Esophagus squamous epithelium (tissue), 5 donors: ENCODE results near the gene PCDHGA1. TPM values are rescaled to one million over a fixed set of nuclear protein-coding genes. Genes with fewer than 3 reads are reported as not detected.

Source experiments
- DNase-seq: peaks from one replicate; lab custom pipeline; 2025; lab: John Stamatoyannopoulos, UW
- H3K27ac ChIP-seq, 4 donors: fragments of 200-600 bp; sonication (generic); one replicate each; pipeline ENCODE4 v1.5.1; 2016 to 2019; ENCODE audit warnings: mild to moderate bottlenecking in 1 of 4
- H3K27me3 ChIP-seq, 4 donors: fragments of 200-600 bp; sonication (generic); 1 replicate in 3 of 4; 2 replicates in 1 of 4; pipeline versions ENCODE4 v1.5.1 to v1.6.0; 2017 to 2021; ENCODE audit warnings: antibody characterized with exemption in 1 of 4
- H3K36me3 ChIP-seq, 3 donors: fragments of 200-600 bp; sonication (generic); one replicate each; pipeline ENCODE4 v1.5.1; 2016 to 2019
- H3K4me1 ChIP-seq, 3 donors: fragments of 200-600 bp; sonication (generic); one replicate each; pipeline ENCODE4 v1.5.1; 2017 to 2019
- H3K4me3 ChIP-seq, 4 donors: fragments of 200-600 bp; sonication (generic); 1 replicate in 3 of 4; 2 replicates in 1 of 4; pipeline ENCODE4 v1.5.1; 2016 to 2019; ENCODE audit warnings: mild to moderate bottlenecking in 2 of 4, moderate library complexity in 1 of 4
- H3K9me3 ChIP-seq, 3 donors: fragments of 200-600 bp; sonication (generic); one replicate each; pipeline ENCODE4 v1.5.1; 2016 to 2019
- CTCF ChIP-seq, 6 experiments: fragments of 450-650 bp in 4 of 6; fragments of 200-600 bp in 2 of 6; sonication (generic) in 2 of 6; IDR thresholded peaks; one replicate each; pipeline ENCODE4 v1.5.1; 2016 to 2019; ENCODE audit warnings: antibody characterized with exemption in 6 of 6, mild to moderate bottlenecking in 4 of 6, moderate library complexity in 4 of 6
- POLR2A ChIP-seq, 4 donors: fragments of 450-650 bp; IDR thresholded peaks; one replicate each; pipeline ENCODE4 v1.6.1; 2017; ENCODE audit warnings: antibody characterized with exemption in 4 of 4, mild to moderate bottlenecking in 4 of 4, moderate library complexity in 3 of 4
- WGBS, 2 donors: methylation state at CpG; one replicate each; pipeline ENCODE4 v1.1.5; 2018; 5-methylcytosine and 5-hydroxymethylcytosine counted together
- intact Hi-C: fragments of 100-400 bp; cut with DNase I; formaldehyde crosslinking; loops from one replicate; pipeline ENCODE4 v1.15.0; 2022
- total RNA-seq, 4 donors: library from RNA; depleted of rRNA; stranded (reverse); fragments of >200 nt; gene quantifications; one replicate each; pipeline ENCODE4 v1.1.0, GENCODE V29; 2016
- donor health status: DM: yes; HTN: yes; CAD: no.

The PCDHGA1 gene
- total RNA-seq, 4 donors from 2014 or later: 0.19 to 0.66 (median 0.34) TPM

- intact Hi-C loops: no loop called here
- H3K36me3 ChIP-seq: peaks cover 0 to 71% (median 0%) of the 10 kb centered on the region in 3 donors
- no peak for TF ChIP-seq POLR2A (IDR thresholded peaks at IDR 0.05)
- TF ChIP-seq CTCF (IDR thresholded peaks at IDR 0.05): no peak
- peaks cover 0 to 24% (median 0%) of the 10 kb centered on the region in 4 donors for H3K27me3 ChIP-seq
- H3K27ac ChIP-seq: no peak overlapping the region
- H3K4me3 ChIP-seq: peak overlapping the region in 2 of 4 donors; percentile 13 to 28
- H3K9me3 ChIP-seq: no peaks in the 10 kb centered on the region
- H3K4me1 ChIP-seq: peaks cover 13 to 69% (median 21%) of the 10 kb centered on the region in 3 donors
- 57 to 62% methylated on average over 30 to 42 of the region's 66 CpGs for WGBS, 2 donors
- no peak for DNase-seq
Measured at GRCh38 chr5:141491323-141492167, 161.2 kb downstream of the PCDHGA1 start.

GRCh38 chr5:141492168-141492885, 162.0 kb downstream of the PCDHGA1 start:
- TF ChIP-seq CTCF (IDR thresholded peaks at IDR 0.05) (no peak), POLR2A (IDR thresholded peaks at IDR 0.05) (no peak)
- H3K27me3 ChIP-seq: peaks cover 0 to 24% (median 0%) of the 10 kb centered on the region in 4 donors
- DNase-seq: no peak
- peaks cover 13 to 69% (median 21%) of the 10 kb centered on the region in 3 donors for H3K4me1 ChIP-seq
- H3K27ac ChIP-seq: no peak overlapping the region
- 46 to 65% methylated on average over 27 to 32 of the region's 68 CpGs for WGBS, 2 donors
- peaks cover 0 to 71% (median 0%) of the 10 kb centered on the region in 3 donors for H3K36me3 ChIP-seq
- intact Hi-C loops: no loop called here
- H3K9me3 ChIP-seq: no peaks in the 10 kb centered on the region
- peak overlapping the region in 2 of 4 donors; percentile 13 to 28 for H3K4me3 ChIP-seq

GRCh38 chr5:141493500-141494422, 163.4 kb downstream of the PCDHGA1 start:
- TF ChIP-seq POLR2A (IDR thresholded peaks at IDR 0.05) (no peak), CTCF (IDR thresholded peaks at IDR 0.05) (no peak)

GRCh38 chr5:141494761-141495452, 164.6 kb downstream of the PCDHGA1 start:
- 65% methylated on average over 8 to 11 of the region's 22 CpGs for WGBS, 2 donors
- H3K9me3 ChIP-seq: no peaks in the 10 kb centered on the region
- H3K4me3 ChIP-seq: no peak overlapping the region
- no peak for DNase-seq
- H3K36me3 ChIP-seq: peaks cover 0 to 76% (median 0%) of the 10 kb centered on the region in 3 donors
- peaks cover 0 to 24% (median 0%) of the 10 kb centered on the region in 4 donors for H3K27me3 ChIP-seq
- intact Hi-C loops: no loop called here
- peaks cover 10 to 46% (median 17%) of the 10 kb centered on the region in 3 donors for H3K4me1 ChIP-seq
- no peak overlapping the region for H3K27ac ChIP-seq
- TF ChIP-seq CTCF (IDR thresholded peaks at IDR 0.05) (no peak), POLR2A (IDR thresholded peaks at IDR 0.05) (no peak)

More at GRCh38 chr5:141493500-141494422, 163.4 kb downstream of the PCDHGA1 start:
- no peaks in the 10 kb centered on the region for H3K9me3 ChIP-seq
- no peak for DNase-seq
- H3K27ac ChIP-seq: peak overlapping the region in 2 of 4 donors; percentile 33 to 54
- peaks cover 0 to 74% (median 0%) of the 10 kb centered on the region in 3 donors for H3K36me3 ChIP-seq
- H3K4me1 ChIP-seq: peaks cover 13 to 55% (median 17%) of the 10 kb centered on the region in 3 donors
- intact Hi-C loops: no loop called here
- H3K27me3 ChIP-seq: peaks cover 0 to 24% (median 0%) of the 10 kb centered on the region in 4 donors
- 63 to 77% methylated on average over 8 of the region's 10 CpGs for WGBS, 2 donors
- no peak overlapping the region for H3K4me3 ChIP-seq
